ENCODE results near the gene ANO1. TPM values are rescaled to one million over a fixed set of nuclear protein-coding genes. Genes with fewer than 3 reads are reported as not detected.

Gene ANO1
- polyA plus RNA-seq, 1 donor (not counting 4 experiments of a cell fraction or from before 2014, with no cell fraction given), result 45.2 TPM

DNA sequence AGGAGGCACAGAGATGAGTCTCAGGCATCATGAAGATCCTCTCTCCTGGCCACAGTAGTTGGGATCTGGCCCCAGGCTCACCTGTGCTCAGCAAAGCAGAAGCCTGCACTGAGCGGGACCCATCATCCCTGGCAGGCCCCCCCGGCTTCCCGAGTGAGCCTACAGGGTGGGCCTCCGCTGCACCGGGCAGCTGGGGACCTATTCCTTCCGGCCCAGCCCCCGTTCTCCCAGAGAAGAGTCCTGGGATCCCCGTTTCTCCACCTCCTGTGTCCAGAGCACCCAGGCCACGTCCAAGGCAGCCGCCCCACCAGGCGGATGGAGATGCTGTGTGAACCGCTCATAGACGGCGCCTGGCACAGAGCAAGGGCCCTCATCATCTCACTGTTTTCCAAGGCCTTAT lies 52.5 kb downstream of the ANO1 start:
- TF ChIP-seq CTCF (optimal IDR thresholded peaks at IDR 0.05 in 1 of 3, IDR thresholded peaks at IDR 0.05 in 1 of 3, conservative IDR thresholded peaks at IDR 0.05 in 1 of 3; ENCODE audit: extremely low read depth in 1 of 3, insufficient read depth in 2 of 3, low read length in 3 of 3) (no peak), EZH2 (IDR thresholded peaks at IDR 0.05; ENCODE audit: low read length) (no peak)
- H4K20me1 ChIP-seq (ENCODE audit: control insufficient read depth, extremely low read depth, insufficient read depth, low read length), result no peaks in the 10 kb centered on the region
- FAIRE-seq, result no peak
- dilution Hi-C loops (cut with MboI; ENCODE audit: extremely low pct_ligation_motif_present, low sequenced_read_pairs), result no loop called here
- no peaks in the 10 kb centered on the region for H3K9me3 ChIP-seq (ENCODE audit: control insufficient read depth, low read depth, low read length)
- no peaks in the 10 kb centered on the region for H3K79me2 ChIP-seq (ENCODE audit: control insufficient read depth, insufficient read depth, low read length)
- no peaks in the 10 kb centered on the region for H3K9me1 ChIP-seq (ENCODE audit: control insufficient read depth, extremely low read depth, insufficient read depth, low read length)
- no peak overlapping the region for H2AFZ ChIP-seq (ENCODE audit: control insufficient read depth, low read length)
- H3K4me3 ChIP-seq (ENCODE audit: control insufficient read depth in 2 of 3, extremely low read depth in 1 of 3, insufficient read depth in 2 of 3, low read depth in 1 of 3, low read length in 3 of 3), result no peak overlapping the region
- no peak overlapping the region for H3K9ac ChIP-seq (ENCODE audit: control insufficient read depth, extremely low read depth, insufficient read depth, low read length)
- H3K36me3 ChIP-seq (ENCODE audit: control insufficient read depth in 2 of 2, extremely low read depth in 1 of 2, insufficient read depth in 2 of 2, low read length in 2 of 2), result peaks cover 6 to 17% of the 10 kb centered on the region in 2 experiments
- no peak overlapping the region for H3K4me2 ChIP-seq (ENCODE audit: control insufficient read depth, extremely low read depth, insufficient read depth, low read depth, low read length)
- H3K4me1 ChIP-seq (ENCODE audit: control insufficient read depth, extremely low read depth, insufficient read depth, low read length), result peaks cover 14% of the 10 kb centered on the region
- no peaks in the 10 kb centered on the region for H3K27me3 ChIP-seq (ENCODE audit: control insufficient read depth, extremely low read depth, insufficient read depth, low read length)
- H3K27ac ChIP-seq (ENCODE audit: control insufficient read depth, insufficient read depth, low read length), result no peak overlapping the region
- DNase-seq (ENCODE audit: low read depth, low spot score), result no peak

- Histone ChIP-seq H3K9me3 (ENCODE audit: control insufficient read depth, low read depth, low read length) (no peaks in the 10 kb centered on the region), H3K4me1 (ENCODE audit: control insufficient read depth, extremely low read depth, insufficient read depth, low read length) (peaks cover 6% of the 10 kb centered on the region), H3K27ac (ENCODE audit: control insufficient read depth, insufficient read depth, low read length) (no peak overlapping the region), H3K4me3 (ENCODE audit: control insufficient read depth in 2 of 3, extremely low read depth in 1 of 3, insufficient read depth in 2 of 3, low read depth in 1 of 3, low read length in 3 of 3) (no peak overlapping the region), H3K36me3 (ENCODE audit: control insufficient read depth in 2 of 2, extremely low read depth in 1 of 2, insufficient read depth in 2 of 2, low read length in 2 of 2) (peaks cover 0 to 19% of the 10 kb centered on the region in 2 experiments), H4K20me1 (ENCODE audit: control insufficient read depth, extremely low read depth, insufficient read depth, low read length) (no peaks in the 10 kb centered on the region), H3K27me3 (ENCODE audit: control insufficient read depth, extremely low read depth, insufficient read depth, low read length) (no peaks in the 10 kb centered on the region), H2AFZ (ENCODE audit: control insufficient read depth, low read length) (no peak overlapping the region), H3K79me2 (ENCODE audit: control insufficient read depth, insufficient read depth, low read length) (no peaks in the 10 kb centered on the region), H3K9ac (ENCODE audit: control insufficient read depth, extremely low read depth, insufficient read depth, low read length) (no peak overlapping the region), H3K9me1 (ENCODE audit: control insufficient read depth, extremely low read depth, insufficient read depth, low read length) (no peaks in the 10 kb centered on the region), H3K4me2 (ENCODE audit: control insufficient read depth, extremely low read depth, insufficient read depth, low read depth, low read length) (no peak overlapping the region)
- no peak for TF ChIP-seq CTCF (optimal IDR thresholded peaks at IDR 0.05 in 1 of 3, IDR thresholded peaks at IDR 0.05 in 1 of 3, conservative IDR thresholded peaks at IDR 0.05 in 1 of 3; ENCODE audit: extremely low read depth in 1 of 3, insufficient read depth in 2 of 3, low read length in 3 of 3)
- no peak for TF ChIP-seq EZH2 (IDR thresholded peaks at IDR 0.05; ENCODE audit: low read length)
- FAIRE-seq, result no peak
- no peak for DNase-seq (ENCODE audit: low read depth, low spot score)
- dilution Hi-C loops (cut with MboI; ENCODE audit: extremely low pct_ligation_motif_present, low sequenced_read_pairs), result no loop called here
These were observed 53.6 kb downstream of the ANO1 start for GRCh38 chr11:70131606-70132190.

Measured in keratinocyte (primary cell).